HG03196 (cell line): Measurements from ENCODE around the gene UPF1.

ENCODE experiments used
- ATAC-seq: cut with Tn5 transposase; IDR thresholded peaks from one replicate; pipeline ENCODE4 v1.9.1; 2021; ENCODE audit not compliant: unreplicated experiment

UPF1 gene

DNA sequence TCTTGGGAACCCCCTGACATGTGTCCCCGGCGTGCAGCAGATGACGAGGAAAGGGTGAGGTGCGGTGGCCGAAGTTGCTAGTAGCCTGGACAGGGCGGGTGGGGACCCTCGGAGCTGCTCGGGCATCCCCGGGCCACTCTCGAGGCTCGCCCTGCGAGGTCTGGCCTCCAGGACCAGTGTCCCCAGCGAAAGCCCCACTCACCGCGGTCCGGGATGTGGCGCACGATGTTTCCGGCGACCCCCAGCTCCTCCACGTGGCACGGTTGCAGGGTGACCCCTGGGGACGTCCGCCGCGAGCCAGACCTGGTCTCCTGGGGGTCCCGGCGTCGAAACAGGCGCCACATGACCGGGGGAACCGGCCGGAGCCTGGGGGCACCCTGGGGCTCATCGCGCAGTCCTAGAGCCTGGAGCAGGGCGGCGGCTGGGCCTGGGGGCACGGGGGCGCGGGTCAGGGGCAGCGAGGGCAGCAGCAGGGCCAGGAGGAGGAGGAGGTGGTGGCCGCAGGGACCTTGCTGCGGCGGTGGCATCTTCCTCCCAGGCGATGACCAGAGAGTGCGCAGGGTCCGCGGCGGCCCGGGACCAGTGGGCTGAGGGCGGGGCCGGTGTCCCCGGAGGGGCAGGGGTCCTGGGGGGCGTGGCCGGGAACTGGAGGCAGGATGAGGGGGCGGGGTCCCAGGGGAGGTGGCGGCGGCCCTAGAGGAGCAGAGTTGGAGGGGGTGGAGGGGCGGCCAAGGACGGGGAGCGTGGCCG, 38.2 kb downstream of the UPF1 start:
- no peak for ATAC-seq

- ATAC-seq = no peak
Observed at GRCh38 chr19:18870531-18871172, 38.9 kb downstream of the UPF1 start.

DNA sequence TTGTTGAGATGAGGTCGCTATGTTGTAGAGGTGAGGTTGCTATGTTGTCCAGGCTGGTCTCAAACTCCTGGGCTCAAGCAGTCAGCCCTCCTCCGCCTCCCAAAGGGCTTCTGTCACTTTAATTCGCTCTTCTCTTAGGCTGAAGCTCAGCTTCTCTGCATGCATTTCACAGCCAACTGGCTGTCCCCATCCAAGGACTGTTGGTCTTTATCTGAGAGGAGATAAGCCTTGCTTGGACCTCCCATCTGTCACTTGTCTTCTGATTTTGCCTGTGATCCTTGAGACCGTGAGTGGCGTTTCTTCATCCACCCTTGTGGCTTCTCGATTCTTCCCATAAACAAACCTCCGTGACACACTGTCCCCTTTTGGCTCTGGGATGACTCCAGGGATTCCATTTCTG, 39.8 kb downstream of the UPF1 start:
- no peak for ATAC-seq

DNA sequence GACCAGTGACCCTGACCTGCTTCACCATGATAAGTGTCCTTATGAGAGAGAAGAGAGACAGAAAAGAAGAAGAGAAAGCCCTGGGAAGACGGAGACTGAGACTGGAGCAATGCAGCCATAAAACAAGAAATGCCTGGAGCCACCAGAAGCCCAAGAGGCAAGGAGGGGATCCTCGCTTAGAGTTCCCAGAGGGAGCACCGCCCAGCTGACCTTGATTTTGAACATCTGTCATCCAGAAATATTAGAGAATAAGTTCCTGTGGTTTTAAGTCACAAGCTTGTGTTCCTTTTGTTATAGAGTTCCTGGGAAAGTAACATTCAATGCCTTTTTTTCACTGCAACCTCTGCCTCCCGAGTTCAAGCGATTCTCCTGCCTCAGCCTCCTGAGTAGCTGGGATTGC, 44.0 kb downstream of the UPF1 start:
- ATAC-seq = no peak

GRCh38 chr19:18876865-18877264, 45.1 kb downstream of the UPF1 start:
- ATAC-seq = no peak

- ATAC-seq = no peak
Observed at GRCh38 chr19:18878058-18878797, 46.5 kb downstream of the UPF1 start.

- ATAC-seq = no peak
Observed at GRCh38 chr19:18878858-18879578, 47.3 kb downstream of the UPF1 start.

DNA sequence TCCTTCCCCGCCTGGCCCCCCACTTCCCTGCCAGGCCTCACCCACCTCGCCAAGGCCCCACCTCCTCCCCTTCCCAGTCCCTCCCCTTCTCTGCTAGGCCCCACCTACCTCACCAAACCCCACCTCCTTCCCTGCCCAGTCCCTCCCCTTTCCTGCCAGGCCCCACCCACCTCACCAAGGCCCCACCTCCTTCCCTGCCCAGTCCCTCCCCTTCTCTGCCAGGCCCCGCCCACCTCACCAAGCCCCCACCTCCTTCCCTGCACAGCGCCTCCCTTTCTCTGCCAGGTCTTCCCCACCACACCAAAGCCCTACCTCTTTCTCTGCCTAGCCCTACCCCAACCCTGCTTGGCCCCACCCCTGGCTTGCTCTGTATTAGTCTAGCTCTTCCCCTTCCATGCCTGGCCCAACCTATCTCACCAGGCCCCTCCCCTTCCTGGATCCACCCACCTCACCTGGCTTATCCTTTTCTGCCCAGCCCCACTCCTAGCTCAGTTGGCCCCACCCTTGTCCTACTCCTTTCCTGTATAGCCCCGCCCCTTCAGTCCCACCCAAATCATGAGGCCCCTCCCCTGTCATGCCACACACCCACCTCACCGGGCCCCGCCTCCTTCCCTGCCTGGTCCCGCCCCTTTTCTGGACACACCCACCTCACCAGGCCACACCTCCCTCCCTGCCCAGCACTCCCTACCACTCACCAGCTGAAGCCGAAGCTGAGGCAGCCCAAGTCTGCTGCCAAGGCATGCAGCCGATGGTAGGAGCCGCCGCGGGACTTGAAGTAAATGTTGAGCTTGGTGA, 48.0 kb downstream of the UPF1 start:
- no peak for ATAC-seq

DNA sequence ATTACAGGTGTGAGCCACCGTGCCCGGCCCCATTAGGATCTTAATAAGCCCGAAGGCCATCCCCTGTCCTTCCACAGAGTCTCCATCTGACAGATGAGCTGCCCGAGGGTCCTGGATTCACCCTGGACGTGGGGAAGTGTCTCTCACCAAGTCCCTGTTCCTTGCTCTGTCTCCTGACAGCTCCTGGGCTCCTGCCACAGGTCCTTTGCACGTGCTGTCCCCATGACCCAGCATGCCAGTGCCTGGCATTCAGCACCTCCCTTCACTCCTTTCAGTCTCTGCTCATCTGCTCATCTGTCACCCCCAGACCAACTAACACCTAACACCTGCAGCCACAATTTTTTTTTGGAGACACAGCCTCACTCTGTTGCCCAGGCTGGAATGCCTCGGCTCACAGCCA, 49.7 kb downstream of the UPF1 start:
- no peak for ATAC-seq

GRCh38 chr19:18883526-18884304, 52.0 kb downstream of the UPF1 start:
- no peak for ATAC-seq

DNA sequence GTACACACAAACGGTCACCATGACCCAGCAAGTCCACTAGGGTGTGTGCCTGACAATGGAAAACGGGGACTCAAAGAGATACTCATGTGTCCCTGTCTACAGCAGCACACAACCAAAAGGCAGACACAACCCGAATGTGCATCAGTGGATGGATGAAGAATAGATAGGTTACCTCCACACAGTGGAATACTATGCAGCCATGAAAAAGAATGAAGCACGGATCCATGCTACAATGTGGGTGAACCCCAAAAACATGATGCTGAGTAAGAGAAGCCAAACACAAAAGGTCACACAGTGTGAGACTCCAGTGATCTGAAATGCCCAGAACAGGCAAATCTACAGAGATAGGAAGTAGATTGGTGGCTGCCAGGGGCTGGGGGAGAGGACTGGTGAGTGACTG, 55.2 kb downstream of the UPF1 start:
- ATAC-seq = no peak

DNA sequence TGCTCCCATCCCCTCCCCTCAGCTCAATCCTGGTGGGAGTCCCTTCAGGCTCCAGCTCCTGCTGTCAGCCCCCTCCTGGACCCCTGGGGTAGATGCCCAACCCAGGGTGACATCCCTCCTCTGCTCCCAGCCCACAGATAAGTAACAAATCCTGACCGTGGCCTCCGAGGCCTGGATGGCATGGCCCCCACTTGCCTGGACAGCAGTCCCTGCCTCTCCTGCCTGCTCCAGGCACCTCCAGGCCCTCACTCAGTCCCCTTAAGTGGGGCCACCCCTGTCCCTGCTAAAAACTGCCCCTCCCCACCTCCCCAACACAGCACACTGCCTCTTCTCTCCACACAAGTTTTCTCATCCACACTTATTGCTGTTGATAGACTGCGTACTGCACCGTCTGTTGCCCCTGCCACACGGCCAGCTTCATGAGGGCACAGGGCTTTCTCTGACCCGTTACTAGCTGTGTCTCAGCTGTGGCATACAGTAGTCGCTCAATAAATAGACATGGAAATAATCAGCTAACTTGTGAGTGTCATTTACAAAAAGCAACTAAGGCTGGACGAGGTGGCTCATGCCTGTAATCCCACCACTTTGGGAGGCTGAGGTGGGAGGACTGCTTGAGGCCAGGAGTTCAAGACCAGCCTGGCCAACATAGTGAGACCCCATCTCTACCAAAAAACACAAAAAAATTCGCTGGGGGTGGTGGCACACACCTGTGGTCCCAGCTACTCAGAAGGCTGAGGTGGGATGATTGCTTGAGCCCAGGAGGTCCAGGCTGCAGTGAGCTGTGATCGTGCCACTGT, 58.4 kb downstream of the UPF1 start:
- no peak for ATAC-seq

DNA sequence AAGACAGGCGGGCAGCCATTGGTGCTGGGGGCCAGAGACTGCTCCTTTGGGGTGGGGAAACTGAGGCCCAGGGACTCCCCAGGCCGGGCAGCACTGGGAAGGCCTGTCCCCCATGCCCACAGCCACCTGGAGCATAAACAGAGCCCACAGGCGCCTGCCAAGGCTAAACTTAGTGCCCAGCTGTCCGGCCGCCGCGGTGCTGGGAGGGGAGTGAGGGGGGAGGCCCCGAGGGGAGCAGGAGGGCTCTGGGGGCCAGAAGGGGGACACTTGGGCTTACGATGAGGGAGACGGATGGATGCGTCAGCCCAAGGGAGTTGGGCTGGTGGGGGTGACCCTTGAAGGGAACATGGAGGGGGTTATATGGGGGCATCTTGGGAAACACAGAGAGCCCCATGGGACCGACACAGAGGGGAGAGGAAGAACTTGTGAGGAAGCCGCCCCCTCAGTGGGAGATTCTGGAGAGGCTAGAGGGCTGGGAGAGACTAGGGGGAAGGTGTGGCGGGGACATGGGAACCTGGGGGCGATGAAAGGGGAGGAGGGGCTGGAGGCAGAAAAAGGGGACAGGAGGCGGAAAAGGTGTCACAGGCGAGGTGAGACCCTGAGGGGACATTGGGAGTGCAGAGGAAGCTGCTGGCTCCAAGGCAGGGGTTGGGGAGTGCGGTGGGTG, 62.0 kb downstream of the UPF1 start:
- no peak for ATAC-seq

DNA sequence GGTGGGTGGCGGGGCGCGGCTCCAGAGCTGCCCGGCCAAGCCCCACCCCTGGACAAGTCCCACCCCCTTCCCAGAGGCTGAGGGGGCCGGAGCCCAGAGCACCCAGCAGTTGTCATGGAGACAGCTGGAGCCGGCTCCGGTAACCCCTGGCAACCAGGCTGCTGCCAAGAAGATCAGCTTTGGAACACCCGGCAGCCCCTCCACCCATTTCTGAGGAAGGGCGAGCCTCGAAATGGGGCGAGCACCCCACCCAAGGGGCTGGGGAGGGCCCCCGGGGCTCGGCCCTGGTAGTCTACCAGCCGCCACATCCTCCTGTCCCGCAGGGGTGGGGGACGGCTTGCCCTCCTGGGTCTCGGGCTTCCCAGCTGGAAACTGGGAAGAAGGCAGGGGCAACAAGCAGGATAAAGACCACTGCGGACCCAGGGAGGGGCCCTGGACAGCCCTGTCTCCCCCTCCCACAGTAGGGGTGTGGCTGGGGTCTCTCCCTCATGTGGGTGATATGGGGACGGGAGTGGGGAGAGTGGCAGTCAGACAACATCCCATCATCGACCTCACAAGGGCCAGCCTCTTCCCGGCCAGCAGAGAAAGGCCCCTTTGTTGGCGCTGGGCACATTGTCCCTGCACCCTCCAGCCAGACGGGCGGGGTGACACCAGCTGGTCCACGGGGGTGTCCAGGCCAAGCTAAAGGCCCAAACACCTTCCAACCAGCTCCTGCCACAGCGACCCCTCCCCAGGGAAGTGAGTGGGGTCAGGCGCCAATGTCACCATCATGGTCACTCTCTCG, 62.7 kb downstream of the UPF1 start:
- ATAC-seq = no peak

DNA sequence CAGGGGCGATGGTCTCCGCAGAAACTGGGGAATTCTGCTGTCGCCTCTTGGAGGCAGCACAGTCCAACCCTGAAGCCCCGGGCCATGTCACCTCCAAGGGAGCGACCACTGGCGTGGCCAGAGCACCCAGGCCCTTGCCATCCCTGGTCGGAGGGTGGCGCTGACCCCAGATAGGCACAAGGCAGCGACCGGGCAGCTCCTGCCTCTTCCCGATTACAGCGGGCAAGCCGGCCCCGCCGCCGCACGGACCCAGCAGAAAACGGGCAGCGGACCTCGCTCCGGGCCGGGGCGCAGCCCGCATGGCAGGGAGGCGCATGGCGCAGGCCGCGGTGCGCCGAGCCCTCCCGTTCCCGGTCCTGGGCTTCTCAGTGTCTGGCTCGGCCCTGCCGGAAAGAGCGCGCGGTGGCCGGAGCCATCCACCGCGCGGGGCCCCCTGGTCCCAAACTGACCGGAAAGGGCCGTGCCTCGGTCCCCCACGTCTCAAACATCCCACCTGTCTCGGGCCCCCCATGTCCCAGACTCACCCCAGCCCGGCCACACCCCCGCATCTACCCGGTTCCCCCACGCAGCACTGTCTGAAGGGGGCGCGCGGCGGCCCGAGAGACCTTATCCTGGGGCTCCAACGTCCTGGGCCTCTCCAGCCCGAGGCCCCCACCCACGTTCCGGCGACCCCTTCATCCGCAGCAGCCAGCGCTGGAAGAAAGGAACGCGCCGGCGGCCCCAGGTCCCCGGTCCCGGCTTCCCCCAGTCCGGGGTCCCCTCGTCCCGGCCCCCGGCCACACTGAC, 63.5 kb downstream of the UPF1 start:
- no peak for ATAC-seq

DNA sequence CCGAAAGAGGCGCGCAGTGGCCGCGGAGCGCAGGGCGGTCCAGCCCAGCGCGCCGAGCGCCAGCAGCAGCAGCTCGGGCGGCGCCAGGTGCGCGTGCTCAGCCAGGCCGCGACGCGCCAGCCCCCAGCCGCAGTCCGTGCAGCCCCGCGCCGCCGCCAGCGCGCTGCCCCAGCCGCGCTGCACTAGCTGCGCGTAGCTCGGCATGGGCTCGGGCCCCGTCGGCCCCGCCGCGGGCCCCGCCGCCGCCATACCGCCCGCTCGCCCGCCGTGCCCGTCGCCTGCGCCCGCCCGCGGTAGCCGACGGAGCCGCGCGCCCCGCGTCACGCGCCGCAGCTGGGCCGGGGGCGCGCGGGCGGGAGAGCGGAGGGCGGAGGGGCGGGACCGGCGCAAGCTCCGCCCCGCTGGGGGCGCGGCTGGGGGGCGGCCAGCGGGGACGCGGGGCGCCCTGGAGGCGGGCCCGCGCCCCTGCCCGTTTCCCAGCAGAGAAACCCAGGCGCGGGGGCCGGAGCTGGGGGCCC, 64.1 kb downstream of the UPF1 start, which contains the start of gene CERS1:
Gene CERS1 (minus strand): TSS at position 335 of the 518 bp plus-strand sequence. CDS start 86 bp downstream, at position 249.
- ATAC-seq = no peak

GRCh38 chr19:18896421-18896841, 64.7 kb downstream of the UPF1 start:
- no peak for ATAC-seq
